GM12874 (cell line): Measurements from ENCODE around the gene GRID1.

Source experiments
- TF ChIP-seq, protein P1 (sequence below): IDR thresholded peaks from 2 replicates; pipeline ENCODE4 v1.5.1; 2011; ENCODE audit warnings: low read depth, mild to moderate bottlenecking, control low read depth, low read length, moderate library complexity; ENCODE audit not compliant: insufficient read depth

Gene GRID1

DNA sequence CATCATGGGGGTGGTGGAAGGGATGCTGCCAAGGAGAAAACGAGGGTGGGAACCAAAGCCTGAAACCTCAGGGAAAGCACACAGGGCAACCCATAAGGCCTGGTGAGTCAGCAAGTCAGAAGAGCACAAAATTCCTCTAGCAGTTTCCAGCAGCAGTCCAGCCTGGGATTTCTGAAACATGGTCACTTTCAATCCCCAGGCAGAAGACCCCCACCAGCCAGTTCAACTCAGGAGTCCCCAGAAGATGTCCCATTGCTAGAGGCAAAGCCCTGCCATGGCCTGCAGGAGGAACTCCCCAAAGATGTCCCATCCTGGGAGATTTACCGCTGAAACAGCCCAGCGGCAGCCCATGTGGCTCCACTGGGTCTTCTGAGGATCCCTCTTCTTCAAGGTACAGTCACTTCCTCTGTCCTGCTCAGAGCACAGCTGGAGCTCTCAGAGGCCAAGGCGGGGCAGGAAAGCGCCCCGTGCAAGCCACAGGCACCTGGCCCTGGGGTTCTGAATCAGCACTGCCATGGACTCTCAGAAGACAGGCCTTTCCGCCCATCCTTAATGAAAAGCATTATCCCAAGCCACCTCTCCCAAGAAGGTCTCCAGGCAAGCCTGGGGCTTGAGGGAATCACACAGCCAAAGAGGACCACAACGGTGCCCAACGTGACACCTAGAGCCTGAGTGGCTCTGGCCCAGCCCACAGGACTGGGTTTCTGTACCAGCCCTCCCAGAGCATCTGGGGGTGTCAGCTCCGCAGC lies 196.9 kb downstream of the GRID1 start:
- TF ChIP-seq, protein P1, sequence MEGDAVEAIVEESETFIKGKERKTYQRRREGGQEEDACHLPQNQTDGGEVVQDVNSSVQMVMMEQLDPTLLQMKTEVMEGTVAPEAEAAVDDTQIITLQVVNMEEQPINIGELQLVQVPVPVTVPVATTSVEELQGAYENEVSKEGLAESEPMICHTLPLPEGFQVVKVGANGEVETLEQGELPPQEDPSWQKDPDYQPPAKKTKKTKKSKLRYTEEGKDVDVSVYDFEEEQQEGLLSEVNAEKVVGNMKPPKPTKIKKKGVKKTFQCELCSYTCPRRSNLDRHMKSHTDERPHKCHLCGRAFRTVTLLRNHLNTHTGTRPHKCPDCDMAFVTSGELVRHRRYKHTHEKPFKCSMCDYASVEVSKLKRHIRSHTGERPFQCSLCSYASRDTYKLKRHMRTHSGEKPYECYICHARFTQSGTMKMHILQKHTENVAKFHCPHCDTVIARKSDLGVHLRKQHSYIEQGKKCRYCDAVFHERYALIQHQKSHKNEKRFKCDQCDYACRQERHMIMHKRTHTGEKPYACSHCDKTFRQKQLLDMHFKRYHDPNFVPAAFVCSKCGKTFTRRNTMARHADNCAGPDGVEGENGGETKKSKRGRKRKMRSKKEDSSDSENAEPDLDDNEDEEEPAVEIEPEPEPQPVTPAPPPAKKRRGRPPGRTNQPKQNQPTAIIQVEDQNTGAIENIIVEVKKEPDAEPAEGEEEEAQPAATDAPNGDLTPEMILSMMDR: no peak

DNA sequence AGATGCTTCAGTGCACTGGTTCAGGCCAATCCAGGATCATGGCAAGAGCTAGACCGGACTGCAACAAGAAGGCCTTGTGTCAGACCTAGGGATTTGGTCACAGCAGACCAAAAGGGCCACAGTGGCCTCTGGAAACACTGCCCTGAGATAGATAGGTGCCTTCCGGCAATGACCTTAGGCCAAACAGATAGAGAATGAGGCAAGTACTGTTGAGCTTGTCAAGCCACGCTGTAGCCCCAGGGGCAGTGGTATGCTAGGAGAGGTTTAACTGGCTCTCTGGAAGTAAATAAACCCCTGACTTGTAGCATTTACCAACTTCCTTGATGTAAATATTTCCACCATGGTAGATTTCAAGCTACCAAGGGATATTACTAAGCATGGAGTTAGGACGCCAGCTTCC lies 197.5 kb downstream of the GRID1 start:
- TF ChIP-seq, protein P1: no peak

DNA sequence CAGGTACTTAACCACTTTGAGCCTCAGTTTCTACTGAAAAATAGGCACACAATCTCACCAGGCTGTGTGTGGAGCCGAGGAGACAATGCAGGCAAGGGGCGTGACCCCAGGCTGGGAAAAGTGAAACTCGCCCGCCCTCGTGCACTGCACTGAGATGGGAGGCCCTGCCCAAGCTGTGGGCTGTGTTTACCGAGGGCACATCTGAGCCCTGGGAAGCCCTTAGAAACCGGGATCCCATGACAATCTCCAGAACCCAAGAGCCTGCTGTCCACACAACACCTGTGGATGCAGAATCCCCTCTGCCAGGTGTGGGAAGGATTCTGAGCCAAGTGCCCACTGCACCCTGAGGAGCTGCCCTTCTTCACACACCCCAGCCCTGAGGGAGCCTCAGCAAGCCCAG lies 198.3 kb downstream of the GRID1 start:
- TF ChIP-seq, protein P1: no peak

DNA sequence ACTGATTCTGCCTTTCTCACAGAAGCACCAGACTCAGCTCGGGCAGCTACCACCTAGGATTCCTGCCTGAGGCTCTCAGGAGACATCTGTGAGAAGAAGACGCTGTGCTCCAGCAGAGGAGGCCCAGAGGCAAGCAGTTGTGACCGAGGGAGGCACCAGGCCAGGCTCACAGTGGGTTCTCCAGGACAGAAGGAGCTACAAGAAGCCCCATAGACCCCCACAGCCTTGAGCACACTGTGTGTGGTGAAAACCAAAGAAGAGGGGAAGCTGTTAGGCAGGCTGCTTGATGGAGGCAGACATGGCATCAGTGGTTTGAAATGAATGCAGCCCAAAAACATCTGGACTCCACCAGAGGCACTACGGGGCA lies 198.8 kb downstream of the GRID1 start:
- TF ChIP-seq, protein P1: no peak

DNA sequence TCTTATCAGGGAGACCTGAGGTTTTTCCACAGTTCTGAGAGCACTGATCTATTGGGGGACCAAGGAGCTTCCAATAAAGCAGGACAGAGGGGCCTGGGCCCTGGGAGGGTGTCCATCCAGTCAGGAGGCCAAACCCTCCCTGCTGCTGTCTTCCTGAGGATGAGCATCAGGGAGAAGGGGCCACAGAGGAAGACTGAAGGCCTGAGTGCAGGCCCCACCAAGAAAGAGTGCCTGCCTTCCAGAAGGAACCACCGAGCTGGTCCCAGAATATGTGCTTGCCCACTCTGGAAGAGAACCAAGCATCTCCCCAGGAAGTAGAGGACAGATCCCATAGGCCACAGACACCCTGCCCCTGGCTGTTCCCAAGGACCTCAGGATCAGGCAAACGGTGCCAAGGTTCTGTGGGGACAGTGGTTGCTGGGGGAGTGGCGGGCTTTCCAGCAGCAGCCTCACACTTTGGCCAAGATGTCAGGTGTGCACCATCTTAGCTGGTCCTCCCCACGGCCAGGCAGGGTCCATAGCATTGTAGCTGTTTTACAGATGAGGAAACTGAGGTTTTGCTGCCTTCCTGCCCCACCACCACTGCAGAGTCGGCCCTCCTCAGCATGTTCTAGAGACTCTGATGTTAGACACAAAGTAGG lies 199.4 kb downstream of the GRID1 start:
- TF ChIP-seq, protein P1: no peak

DNA sequence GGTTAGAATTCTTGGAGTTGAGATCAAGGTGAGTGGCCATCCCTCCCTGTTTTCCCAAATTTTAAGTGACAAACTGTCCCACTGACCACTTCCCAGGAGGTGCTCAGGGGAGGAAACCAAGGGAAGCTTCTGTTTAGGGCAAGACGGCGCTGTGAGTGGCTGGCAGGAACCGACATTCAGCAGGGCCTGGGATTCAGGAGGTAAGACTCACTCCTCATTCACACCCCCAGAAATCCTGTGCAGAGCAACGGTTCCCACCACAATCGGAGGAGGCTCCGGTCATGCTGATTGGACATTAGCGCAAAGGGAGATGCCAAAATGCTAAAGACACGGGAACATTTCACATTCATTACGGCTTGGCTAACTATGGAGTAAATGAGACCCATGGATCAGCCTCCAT lies 200.9 kb downstream of the GRID1 start:
- TF ChIP-seq, protein P1: no peak

DNA sequence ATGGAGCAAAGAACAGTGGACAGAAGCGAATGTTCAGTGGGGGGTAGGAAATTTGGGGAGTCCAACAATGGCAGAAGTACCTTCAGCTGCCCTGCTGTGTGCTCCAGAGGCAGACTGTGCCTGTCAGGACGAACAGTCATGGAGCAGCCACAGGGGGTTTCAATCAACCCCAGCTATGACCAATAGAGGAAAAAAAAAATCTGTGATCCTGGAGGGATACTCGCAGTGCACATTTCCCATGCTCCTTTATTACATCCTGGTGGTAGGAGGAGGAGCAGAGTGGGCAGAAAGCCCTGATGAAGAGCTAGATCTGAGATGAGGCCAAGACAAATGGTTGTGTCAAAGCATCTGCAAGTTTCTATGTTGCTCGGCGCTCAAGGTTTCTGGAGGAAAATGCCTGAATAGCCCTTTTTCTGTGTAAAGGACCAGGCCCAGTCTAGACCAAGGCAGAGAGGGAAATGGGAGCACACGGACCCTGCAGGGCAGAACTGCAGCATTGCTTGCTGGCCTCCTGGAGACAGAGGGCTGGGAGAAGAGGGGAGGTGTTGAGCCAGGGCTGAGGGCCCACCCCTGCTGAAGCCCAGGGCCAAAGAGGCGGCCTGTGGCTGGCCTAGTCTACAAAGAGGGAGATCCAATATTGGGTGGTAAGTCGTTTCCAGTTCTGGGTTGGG lies 201.5 kb downstream of the GRID1 start:
- TF ChIP-seq, protein P1: no peak
